ENCODE measurements around the gene AP2A2.

GRCh38 chr11:1052133-1053011, 126.7 kb downstream of the AP2A2 start:
- TF ChIP-seq POLR2A (IDR thresholded peaks at IDR 0.05) (no peak), CTCF (IDR thresholded peaks at IDR 0.05 in 4 of 5, conservative IDR thresholded peaks at IDR 0.05 in 1 of 5) (no peak)
